Renal cortical epithelial cell (primary cell): ENCODE results near the gene LGR4. TPM values are rescaled to one million over a fixed set of nuclear protein-coding genes. Genes with fewer than 3 reads are reported as not detected.

Experiments used
- DNase-seq: peaks from one replicate; pipeline ENCODE4 v3.0.0-alpha.2; 2011; ENCODE audit warnings: low read depth
- total RNA-seq: library from RNA; depleted of rRNA; stranded (reverse); fragments of >200 nt; gene quantifications from 2 replicates; pipeline ENCODE4 v1.2.3, GENCODE V29; 2014

The LGR4 gene
- total RNA-seq, 1 donor from 2014 or later, result 151 TPM

DNA sequence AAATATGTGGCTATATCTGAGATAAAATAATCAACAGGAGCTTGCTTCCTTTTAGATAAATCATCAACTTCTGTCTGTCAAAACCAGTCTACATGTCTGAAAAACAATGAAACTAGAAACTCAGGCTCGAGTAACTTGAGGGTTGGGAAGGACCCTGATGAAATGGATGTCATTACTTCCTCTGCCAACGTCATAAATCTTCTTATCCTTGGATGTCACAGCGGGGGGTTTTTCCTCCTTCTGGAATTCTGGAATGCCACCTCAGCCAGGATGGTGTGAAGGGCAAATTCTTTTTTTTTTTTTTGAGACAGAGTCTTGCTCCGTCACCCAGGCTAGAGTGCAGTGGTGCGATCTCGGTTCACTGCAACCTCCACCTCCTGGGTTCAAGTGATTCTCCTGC is 13.4 kb downstream of the LGR4 start:
- peak; percentile 80 for DNase-seq

DNA sequence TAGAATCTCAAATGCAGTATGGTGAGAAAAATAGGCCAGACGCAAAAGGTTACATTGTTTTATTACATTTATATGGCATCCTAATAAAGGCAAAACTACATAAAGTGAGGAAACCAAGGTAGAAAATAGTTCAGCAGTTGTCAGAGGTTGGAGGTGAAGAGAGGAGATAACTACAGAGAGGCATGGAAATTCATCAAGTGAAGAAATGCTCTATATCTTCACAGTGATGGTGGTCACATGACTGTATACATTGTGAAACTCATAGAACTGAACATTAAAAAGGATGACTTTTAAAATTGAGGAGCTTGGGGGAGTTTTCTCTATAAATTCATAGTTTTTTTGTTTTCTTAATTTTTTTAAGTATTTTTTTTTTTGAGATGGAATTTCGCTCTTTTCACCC is 14.4 kb downstream of the LGR4 start:
- no peak for DNase-seq

- no peak for DNase-seq
Measured at GRCh38 chr11:27456795-27457329, 15.7 kb downstream of the LGR4 start.

DNA sequence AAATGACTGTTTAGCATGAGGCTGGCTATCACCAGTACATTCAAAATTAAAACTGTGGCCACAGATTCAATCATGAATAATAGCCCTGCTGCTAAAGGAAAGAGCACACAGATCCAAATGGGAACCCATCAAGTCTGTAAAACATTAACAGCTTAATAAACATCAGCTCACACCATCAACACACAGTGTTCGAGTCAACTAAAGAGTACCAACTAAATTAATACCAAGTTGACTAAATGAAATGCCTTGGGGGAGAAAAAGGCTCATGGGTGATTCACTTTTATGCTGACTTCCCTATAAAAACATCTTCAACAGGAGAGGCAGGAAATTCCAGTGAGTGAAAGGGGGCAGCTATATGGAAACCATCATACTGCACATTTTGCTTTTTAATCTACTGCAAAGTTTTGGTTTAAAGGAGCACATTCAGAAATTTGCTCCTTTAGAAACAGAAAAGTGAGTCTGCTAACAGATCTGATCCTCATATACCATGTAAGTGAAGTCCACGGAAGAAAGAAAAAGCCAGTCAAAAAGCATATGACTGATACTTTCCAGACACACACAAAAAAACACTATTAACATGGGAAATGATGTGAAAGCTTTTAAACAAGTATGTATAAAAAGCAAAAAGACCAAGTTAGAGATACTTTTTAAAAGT is 16.3 kb downstream of the LGR4 start:
- peak; percentile 99 for DNase-seq

DNA sequence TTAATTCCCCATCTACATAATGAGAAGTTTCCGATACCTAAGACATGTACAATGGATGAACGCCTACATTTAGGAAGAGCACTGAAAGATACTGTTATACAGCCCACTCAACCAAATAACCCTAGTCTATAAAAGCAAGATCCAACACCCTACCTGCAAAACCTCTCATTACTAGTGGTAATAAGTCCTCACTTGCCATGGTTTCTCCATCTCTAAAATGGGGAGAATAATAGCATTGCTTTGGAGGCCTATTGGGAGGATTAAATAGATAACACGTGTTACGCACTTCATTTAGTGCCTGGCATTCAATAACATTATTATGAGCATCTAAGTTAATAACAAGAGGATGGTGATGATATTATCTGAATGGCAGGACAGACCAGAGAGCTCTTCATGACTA is 16.9 kb downstream of the LGR4 start:
- no peak for DNase-seq

GRCh38 chr11:27453701-27454100 is 18.9 kb downstream of the LGR4 start:
- no peak for DNase-seq

DNA sequence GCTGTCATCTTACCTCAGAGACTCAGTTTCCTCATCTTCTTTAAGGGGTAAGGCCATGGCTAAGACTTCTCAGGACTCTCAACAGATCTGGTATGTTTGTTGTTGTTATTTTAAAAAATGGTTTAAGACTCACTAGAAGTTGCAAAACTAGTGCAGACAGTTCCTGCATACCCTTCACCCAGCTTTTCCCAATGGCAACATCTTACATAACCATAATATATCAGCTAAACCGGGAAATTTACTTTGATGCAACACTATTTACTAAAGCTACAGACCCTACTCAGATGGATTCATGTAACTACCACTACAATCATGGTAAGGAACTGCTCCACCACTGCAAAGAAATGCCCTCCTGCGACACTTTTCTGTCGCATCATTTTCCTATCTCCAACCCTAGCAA is 20.4 kb downstream of the LGR4 start:
- DNase-seq, result peak; percentile 36

DNA sequence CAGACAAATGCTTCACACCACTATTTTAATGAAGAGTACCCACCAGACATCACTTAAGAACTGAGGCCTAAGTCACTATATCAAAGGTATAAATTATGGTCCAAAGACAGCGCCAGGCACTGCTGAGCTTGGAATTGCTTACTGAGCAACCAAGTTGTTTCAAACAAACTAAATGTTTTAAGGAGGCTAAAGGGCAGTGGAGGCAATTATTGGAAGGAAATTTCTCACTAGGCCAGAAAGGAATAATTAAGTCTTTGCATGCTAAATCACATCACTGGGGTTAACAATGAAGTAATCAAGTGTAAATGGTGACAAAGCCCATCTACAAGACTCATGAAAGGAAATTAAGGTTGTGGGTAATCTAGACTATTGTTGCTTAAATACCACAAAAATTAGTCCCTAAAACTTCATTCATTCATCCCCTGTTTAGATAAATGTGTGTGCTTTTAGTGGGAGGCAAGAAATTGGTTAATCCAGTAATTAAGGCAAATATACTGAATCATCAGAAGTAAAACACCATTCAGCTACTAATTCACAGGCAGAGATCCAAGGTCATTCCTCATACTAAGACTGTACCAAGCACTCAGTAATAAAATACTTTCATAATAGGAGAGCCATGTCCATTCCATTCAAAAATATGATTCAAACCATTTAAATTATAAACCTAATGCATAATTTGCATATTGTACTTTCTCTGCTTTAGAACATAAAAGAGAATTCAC is 21.2 kb downstream of the LGR4 start:
- peak; percentile 82 for DNase-seq

- DNase-seq, result peak; percentile 56
Measured at GRCh38 chr11:27448184-27448540, 24.4 kb downstream of the LGR4 start.

GRCh38 chr11:27447288-27448183 is 25.1 kb downstream of the LGR4 start:
- peak; percentile 43 for DNase-seq

DNA sequence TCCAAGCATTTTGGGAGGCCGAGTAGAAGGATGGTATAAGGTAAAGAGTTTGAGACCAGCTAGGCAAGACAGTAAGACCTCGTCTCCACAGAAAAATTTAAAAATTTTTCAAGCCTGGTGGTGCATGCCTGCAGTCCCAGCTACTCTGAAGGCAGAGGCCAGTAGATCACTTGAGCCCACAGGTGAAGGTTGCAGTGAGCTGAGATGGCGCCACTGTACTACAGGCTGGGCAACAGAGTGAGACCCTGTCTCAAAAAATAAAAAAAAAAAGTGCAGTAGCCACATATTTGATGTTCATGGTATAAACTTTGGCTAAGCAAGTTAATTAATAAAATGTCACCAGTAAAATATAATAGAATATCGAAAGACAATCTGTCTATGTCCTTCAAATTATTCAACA is 27.0 kb downstream of the LGR4 start:
- no peak for DNase-seq

DNA sequence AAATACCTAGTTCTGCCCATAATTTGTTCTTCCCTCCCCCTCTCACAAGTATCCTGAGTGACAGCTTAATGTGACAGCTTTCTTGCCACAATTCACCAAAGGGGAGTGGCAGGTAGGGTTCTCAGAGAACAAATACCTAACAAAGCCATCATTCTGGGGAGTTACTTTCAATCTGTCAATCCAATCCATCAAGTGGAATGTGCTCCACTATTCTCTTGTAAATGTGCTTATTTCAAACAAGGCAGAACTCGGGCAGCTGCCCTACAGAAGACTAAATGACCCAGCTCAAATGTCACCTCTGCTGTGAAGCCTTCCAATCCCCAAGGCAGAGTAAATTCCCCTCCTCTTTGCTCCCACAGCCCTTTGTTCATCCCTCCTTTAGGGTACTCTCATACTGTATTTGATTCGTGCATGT is 27.8 kb downstream of the LGR4 start:
- peak; percentile 54 for DNase-seq

- DNase-seq, result no peak
Measured at GRCh38 chr11:27443746-27444507, 28.7 kb downstream of the LGR4 start.

GRCh38 chr11:27443227-27443626 is 29.4 kb downstream of the LGR4 start:
- no peak for DNase-seq

DNA sequence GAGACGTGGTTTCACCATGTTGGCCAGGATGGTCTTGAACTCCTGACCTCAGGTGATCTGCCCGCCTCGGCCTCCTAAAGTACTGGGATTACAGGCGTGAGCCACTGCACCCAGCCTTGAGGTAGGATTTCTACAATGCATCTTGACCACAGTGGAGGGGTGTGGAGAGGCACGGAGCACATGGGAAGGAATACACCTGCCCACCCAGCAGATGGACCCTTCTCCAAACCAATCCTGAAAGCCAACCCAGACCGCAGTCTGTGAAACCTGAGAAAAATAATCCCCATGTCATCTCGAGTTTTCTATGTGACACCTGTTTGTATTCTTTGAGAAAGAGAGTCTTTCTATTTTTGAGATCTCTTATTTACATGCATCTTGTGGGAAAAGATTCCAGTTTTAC is 32.5 kb downstream of the LGR4 start:
- DNase-seq, result no peak

GRCh38 chr11:27438595-27438981 is 34.0 kb downstream of the LGR4 start:
- no peak for DNase-seq

GRCh38 chr11:27437829-27438594 is 34.6 kb downstream of the LGR4 start:
- DNase-seq, result peak; percentile 62

GRCh38 chr11:27436916-27437315 is 35.7 kb downstream of the LGR4 start:
- DNase-seq, result no peak

DNA sequence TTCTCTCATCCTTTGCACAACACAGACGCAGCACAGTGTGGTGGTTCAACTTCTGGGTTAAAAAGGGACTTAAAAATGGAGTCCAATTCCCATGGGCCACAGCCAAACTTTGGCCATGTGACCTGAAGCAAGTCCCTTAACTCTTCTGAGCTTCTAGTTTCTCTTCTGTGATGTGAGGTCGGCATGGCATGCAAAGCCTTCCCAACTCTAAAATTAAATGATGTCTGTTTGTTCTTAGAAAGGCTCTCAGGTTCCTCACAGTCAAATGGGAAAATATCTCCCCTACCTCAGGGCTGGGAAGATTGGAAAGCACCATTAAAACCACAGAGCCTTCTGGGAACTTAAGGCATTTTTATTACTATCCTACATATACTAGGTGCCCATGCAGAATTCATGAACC is 38.8 kb downstream of the LGR4 start:
- DNase-seq, result no peak

GRCh38 chr11:27431808-27432207 is 40.8 kb downstream of the LGR4 start:
- no peak for DNase-seq
